ENCODE results near the gene RPL18A.

RPL18A gene

GRCh38 chr19:17859533-17860330 is at the start of gene RPL18A:
Gene RPL18A (plus strand): TSS chr19:17859910. CDS start chr19:17859957, 47 bp downstream.
- peak; percentile 98 to 99 for DNase-seq

- no peak for DNase-seq
Measured at GRCh38 chr19:17811103-17811502, 48.6 kb upstream of the RPL18A start.

- DNase-seq, result no peak
Measured at GRCh38 chr19:17811681-17812080, 48.0 kb upstream of the RPL18A start.

- no peak for DNase-seq
Measured at GRCh38 chr19:17812099-17812498, 47.6 kb upstream of the RPL18A start.

GRCh38 chr19:17817668-17818363 is 41.9 kb upstream of the RPL18A start:
- DNase-seq, result no peak

GRCh38 chr19:17821190-17821589 is 38.5 kb upstream of the RPL18A start, which contains the start of gene INSL3:
Gene INSL3 (minus strand): TSS chr19:17821519. CDS start chr19:17821506, 13 bp downstream.
- no peak for DNase-seq

GRCh38 chr19:17824339-17824738 is 35.4 kb upstream of the RPL18A start:
- no peak for DNase-seq

- DNase-seq, result no peak
Measured at GRCh38 chr19:17826508-17827056, 33.1 kb upstream of the RPL18A start.

GRCh38 chr19:17829855-17830566 is 29.7 kb upstream of the RPL18A start:
- no peak for DNase-seq

- peak; percentile 59 to 64 for DNase-seq
Measured at GRCh38 chr19:17830567-17831418, 28.9 kb upstream of the RPL18A start.

GRCh38 chr19:17831419-17831888 is 28.3 kb upstream of the RPL18A start:
- DNase-seq, result no peak

- DNase-seq, result no peak
Measured at GRCh38 chr19:17832443-17833208, 27.1 kb upstream of the RPL18A start.

- no peak for DNase-seq
Measured at GRCh38 chr19:17834350-17835181, 25.1 kb upstream of the RPL18A start.

GRCh38 chr19:17835182-17836006 is 24.3 kb upstream of the RPL18A start:
- no peak for DNase-seq

GRCh38 chr19:17836530-17836929 is 23.2 kb upstream of the RPL18A start:
- no peak for DNase-seq

GRCh38 chr19:17837972-17838371 is 21.7 kb upstream of the RPL18A start:
- DNase-seq, result no peak

GRCh38 chr19:17840019-17840418 is 19.7 kb upstream of the RPL18A start:
- DNase-seq, result no peak

- no peak for DNase-seq
Measured at GRCh38 chr19:17841371-17841809, 18.3 kb upstream of the RPL18A start.
